ENCODE data around the gene IL1R2.

GRCh38 chr2:102056079-102056581, 64.4 kb downstream of the IL1R2 start:
- TF ChIP-seq CTCF (IDR thresholded peaks at IDR 0.05) (no peak), POLR2AphosphoS5 (IDR thresholded peaks at IDR 0.05) (peak; percentile 16), POLR2A (IDR thresholded peaks at IDR 0.05) (no peak), EP300 (IDR thresholded peaks at IDR 0.05) (no peak)
